ENCODE results near the gene TPGS1.
A peak's percentile ranks its signal among the peaks of the same experiment; 100 is the strongest.

TPGS1 gene

DNA sequence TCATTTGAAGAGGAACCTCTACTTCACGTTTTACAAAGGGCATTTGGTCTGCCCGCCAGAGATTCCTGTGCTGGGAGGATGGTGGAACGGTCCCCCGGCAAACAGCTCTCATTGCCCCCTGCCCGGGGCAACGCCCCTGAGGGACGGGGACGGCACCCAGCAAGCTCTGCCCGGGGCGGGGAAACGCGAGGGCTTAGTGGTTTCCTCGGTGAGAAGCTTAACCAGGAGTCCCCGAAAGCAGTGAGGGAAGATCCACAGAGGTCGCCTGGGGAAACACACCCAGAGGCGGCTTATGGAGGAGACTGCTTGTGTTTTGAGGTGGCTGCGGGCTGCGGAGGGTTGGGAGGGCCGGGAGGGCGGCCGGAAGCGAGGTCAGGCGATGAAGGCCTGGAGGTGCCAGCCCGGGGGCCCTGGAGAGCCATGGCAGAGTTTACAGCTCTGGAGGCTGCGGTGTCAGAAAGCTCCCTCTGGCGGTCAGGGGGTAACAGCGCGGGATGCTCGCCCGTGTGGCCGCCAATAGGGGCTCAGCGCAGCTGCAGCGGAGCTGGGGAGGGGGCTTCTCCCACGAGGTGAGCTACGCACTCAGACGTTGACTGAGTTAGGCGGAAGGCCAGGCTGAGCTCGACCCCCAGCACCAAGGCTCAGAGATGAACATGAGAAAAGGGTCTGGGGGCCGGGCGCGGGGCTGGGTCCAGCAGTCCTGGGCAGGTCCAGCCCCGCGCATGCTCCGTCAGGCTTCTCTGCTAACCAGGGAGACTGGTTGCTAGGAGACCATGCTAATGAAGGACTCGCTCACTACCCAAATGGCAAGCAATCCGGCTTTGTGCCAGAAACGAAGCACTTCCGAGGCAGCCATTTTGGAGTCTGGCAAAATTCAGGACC lies 652 bp upstream of the TPGS1 start:
- in situ Hi-C loops (cut with HindIII; ENCODE audit: low pct_unique_long_range_greater_than_20kb, low sequenced_read_pairs), result no loop called here
- TF ChIP-seq JUND (IDR thresholded peaks at IDR 0.05; ENCODE audit: low read depth), result no peak
- DNase-seq (ENCODE audit: low read depth in 1 of 2, low spot score in 1 of 2), result peak; percentile 98 to 99

DNA sequence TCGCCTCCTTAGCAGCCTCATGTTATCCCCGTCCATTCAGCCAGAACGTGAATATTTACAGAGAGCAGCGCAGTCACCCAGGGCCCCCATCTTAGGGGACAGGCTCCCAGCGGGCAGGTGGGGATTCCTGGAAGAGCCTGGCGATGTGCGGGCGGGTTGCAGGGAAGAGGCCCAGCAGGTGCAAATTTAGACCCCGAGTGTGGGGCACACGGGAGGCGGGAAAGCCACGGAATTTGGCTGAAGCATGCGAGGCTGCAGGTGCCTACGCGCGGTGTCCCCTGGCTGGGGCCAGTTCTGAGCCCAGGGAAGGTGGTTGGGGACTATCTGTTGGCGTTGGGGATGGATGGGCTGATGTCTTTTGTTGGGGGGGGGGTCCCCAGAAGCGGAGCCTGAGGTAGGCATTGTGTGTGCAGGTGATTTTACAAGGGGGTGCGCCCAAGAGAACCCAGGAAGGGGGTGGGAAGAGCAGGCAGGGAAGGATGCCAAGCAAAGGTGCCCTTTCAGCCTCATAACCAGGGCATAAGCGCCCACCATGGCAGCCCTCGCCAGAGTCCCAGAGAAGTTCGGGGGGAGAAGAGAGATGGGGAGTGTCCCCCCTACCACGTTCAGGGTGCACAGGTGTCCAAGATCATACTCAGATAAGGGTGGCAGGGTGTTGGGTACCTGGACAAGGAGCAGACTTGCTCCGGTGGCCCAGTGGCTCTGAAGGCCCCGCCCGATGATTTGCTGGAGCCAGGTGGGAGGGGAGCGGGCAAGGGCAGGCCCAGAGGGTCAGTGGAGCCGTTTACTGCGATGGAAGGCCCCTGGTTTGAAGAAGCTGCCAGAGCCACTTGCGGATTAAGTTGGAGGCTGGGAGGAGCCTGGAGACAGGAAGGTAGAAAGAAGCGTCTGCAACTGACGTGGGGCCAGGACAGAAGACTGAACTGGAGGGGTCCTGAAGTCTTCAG lies 1.2 kb downstream of the TPGS1 start:
- in situ Hi-C loops (cut with HindIII; ENCODE audit: low pct_unique_long_range_greater_than_20kb, low sequenced_read_pairs), result no loop called here
- no peak for TF ChIP-seq JUND (IDR thresholded peaks at IDR 0.05; ENCODE audit: low read depth)
- DNase-seq (ENCODE audit: low read depth in 1 of 2, low spot score in 1 of 2), result no peak

DNA sequence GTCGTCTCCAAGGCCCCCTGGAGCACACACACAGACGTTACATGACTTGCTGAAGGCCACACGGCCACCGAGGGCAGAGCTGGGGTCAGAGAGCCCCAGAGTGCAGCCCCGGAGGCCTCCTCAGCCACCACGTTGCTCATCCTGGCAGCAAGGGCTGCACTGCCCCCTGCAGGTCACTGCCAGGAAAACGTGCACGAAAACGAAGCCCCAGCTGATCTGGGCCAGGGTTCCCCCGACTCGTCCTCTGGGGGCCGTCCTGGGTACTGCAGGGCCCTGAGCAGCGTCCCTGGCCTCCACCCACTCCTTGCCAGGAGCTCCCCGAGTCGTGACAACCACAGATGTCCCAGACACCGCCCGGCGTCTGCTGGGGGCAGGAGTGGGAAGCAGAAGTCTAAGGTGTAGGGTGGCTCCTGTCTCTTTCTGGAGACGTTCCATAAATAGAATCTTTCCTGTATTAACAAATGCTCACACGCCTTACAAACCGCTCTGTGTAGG lies 3.4 kb downstream of the TPGS1 start:
- in situ Hi-C loops (cut with HindIII; ENCODE audit: low pct_unique_long_range_greater_than_20kb, low sequenced_read_pairs), result no loop called here
- DNase-seq (ENCODE audit: low read depth in 1 of 2, low spot score in 1 of 2), result peak in 1 of 2 experiments; percentile 76

DNA sequence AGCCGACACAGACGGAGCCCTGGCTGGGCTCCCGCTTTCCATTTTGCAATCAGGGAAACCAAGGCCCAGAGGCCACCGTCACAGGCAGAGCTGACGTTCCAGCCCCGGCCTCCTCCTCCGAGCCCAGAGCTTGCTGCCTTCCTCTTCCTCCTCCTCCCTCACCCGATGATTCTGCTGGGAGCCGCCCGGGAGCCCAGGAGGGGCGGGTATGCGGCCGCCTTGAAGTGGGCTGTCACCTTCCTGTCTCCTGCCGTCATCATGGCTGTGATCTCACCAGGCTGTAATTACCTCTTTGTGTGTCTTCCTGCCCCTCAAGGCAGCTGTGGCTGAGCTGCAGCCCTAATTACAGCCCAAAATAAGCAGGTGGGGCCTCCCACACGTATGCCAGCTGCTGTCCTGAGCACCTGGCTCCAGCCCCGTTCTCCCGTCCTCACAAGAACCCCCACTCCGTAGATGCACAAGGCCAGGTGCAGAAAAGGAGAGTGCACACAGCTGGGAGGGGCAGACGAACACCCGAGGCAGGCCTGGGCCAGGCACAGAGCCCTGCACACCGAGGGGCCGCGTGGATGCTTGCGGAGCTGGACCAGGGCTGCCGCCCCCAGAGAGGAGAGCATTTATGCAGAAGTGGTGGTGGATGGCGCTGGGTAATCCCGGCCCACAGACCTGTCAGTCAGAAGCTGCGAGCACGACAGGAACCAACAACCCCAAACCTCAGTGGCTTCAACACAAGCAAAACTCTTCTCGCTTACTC lies 4.0 kb downstream of the TPGS1 start:
- in situ Hi-C loops (cut with HindIII; ENCODE audit: low pct_unique_long_range_greater_than_20kb, low sequenced_read_pairs), result no loop called here
- TF ChIP-seq JUND (IDR thresholded peaks at IDR 0.05; ENCODE audit: low read depth), result no peak
- no peak for DNase-seq (ENCODE audit: low read depth in 1 of 2, low spot score in 1 of 2)

More for the DNA sequence above, 3.4 kb downstream of the TPGS1 start:
- TF ChIP-seq JUND (IDR thresholded peaks at IDR 0.05; ENCODE audit: low read depth), result no peak

DNA sequence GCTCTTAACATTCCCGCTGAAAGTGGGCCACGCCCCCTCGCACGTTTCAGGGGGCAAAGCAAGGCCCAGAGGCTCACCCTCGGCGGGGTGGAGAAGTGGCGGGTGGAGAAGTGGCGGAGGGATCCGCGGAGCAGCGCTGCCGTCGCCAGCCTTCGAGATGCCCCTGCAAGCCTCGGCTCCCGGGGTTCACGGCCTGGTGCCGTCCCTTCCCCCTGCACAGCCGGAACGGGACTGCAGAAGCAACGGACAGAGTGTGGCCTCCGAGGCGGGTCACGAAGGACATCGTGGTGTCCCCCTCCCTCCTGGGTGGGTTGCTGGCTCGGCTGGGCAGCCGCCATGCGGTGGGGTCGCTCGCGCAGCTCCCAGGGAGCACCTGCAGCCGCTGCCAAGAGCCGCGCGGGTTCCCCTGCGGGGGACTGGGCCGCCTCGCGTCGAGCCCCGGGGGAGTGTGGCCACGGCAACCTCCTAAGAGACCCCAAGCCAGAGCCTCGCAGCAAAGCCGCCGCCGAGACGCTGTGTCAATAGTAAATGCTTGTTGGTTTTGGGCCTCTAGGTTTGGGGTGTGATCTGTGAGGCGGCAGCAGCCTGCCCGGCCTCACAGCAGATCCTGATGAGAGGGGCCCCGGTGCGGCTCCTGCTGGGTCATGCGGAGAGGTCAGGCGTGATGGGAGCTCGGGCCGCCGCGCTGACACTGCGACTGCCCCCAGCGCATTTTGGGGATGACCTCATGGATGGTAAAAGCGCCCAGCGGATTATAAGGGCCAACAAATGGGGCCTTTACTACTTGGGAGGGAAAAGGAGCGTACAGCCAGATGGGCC lies 5.5 kb downstream of the TPGS1 start:
- TF ChIP-seq JUND (IDR thresholded peaks at IDR 0.05; ENCODE audit: low read depth), result no peak
- DNase-seq (ENCODE audit: low read depth in 1 of 2, low spot score in 1 of 2), result no peak
- in situ Hi-C loops (cut with HindIII; ENCODE audit: low pct_unique_long_range_greater_than_20kb, low sequenced_read_pairs), result no loop called here

DNA sequence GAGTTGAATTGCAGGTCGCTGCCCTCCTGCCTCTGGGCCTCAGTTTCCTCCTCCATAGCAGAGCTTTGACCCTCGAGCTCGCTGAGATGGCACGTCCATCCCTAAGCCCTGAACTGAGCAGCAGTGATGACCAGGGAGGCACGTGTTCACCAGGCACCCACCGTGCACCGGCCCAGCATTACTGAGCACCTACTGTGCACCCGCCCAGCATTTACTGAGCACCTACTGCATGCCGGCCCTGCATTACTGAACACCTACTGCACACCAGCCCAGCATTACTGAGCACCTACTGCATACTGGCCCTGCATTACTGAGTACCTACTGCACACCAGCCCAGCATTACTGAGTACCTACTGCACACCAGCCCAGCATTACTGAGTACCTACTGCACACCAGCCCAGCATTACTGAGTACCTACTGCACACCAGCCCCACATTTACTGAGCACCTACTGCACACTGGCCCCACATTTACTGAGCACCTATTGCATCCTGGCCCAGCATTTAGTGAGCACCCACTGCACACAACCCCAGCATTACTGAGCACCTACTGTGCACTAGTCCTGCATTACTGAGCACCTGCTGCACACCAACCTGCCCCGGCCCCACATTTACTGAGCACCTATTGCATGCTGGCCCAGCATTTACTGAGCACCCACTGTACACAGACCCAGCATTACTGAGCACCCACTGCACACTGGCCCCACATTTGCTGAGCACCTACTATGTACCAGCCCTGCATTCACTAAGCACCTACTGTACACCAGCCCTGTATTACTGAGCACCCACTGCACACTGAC lies 6.3 kb downstream of the TPGS1 start:
- TF ChIP-seq JUND (IDR thresholded peaks at IDR 0.05; ENCODE audit: low read depth), result no peak
- no peak for DNase-seq (ENCODE audit: low read depth in 1 of 2, low spot score in 1 of 2)
- in situ Hi-C loops (cut with HindIII; ENCODE audit: low pct_unique_long_range_greater_than_20kb, low sequenced_read_pairs), result no loop called here

DNA sequence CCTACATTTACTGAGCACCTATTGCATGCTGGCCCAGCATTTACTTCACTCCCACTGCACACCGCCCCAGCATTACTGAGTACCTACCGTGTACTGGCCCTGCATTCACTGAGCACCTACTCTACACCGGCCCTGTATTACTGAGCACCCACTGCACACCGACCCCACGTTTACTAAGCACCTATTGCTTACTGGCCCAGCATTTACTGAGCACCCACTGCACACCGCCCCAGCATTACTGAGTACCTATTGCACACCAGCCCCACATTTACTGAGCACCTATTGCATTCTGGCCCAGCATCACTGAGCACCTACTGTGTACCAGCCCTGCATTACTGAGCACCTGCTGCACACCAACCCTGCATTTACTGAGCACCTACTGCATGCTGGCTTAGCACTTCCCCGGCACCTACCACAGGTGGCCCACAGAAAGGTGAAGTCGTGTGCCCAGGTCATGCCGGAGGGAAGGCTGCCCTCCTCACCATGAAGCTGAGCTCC lies 6.9 kb downstream of the TPGS1 start:
- TF ChIP-seq JUND (IDR thresholded peaks at IDR 0.05; ENCODE audit: low read depth), result no peak
- DNase-seq (ENCODE audit: low read depth in 1 of 2, low spot score in 1 of 2), result no peak
- in situ Hi-C loops (cut with HindIII; ENCODE audit: low pct_unique_long_range_greater_than_20kb, low sequenced_read_pairs), result no loop called here

DNA sequence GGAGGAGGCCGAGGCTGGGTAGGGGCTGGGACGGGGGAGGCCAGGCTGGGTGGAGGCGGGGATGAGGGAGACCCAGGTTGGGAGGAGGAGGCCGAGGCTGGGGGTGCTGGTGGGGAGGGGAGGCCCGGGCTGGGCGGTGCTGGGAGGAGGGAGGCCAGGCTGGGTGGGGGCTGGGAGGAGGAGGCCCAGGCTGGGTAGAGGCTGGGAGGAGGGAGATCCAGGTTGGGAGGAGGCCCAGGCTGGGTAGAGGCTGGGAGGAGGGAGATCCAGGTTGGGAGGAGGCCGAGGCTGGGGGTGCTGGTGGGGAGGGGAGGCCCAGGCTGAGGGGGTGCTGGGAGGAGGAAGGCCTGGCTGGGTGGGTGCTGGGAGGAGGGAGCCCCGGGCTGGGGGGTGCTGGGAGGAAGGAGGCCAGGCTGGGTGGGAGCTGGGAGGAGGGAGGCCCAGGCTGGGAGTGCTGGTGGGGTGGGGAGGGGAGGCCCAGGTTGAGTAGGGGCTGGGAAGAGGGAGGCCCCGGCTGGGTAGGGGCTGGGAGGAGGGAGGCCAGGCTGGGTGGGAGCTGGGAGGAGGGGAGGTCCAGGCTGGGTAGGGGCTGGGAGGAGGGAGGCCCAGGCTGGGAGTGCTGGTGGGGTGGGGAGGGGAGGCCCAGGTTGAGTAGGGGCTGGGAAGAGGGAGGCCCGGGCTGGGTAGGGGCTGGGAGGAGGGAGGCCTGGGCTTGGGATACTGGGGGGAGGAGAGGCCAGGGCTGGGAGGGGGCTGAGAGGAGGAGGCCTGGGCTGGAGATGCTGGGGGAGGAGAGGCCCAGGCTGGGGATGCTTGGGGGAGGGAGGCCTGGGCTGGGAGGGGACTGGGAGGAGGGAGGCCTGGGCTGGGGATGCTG lies 10.7 kb downstream of the TPGS1 start:
- no peak for DNase-seq (ENCODE audit: low read depth in 1 of 2, low spot score in 1 of 2)
- in situ Hi-C loops (cut with HindIII; ENCODE audit: low pct_unique_long_range_greater_than_20kb, low sequenced_read_pairs), result no loop called here
- TF ChIP-seq JUND (IDR thresholded peaks at IDR 0.05; ENCODE audit: low read depth), result no peak

DNA sequence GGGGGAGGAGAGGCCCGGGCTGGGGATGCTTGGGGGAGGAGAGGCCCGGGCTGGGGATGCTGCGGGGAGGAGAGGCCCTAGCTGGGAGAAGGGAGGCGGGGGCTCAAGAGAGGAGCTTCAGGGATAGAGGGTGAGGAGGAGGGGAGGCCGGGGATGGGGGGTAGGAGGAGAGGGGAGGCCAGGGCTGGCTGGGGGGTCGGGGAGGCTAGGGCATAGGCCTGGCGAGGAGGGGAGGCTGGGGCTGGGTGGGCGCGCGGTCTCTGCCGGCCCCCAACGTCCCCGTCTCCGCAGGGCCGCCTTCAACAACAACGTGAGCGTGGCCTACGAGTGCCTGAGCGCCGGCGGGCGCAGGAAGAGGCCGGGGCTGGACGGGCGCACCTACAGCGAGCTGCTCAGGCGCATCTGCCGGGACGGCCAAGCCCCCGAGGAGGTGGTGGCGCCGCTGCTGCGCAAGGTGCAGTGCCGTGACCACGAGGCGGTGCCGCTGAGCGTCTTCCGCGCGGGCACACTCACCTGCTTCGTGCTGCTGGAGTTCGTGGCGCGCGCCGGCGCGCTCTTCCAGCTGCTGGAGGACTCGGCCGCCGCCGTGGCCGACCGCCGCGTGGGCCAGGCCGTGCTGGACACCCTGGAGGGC lies 11.4 kb downstream of the TPGS1 start:
- no peak for TF ChIP-seq JUND (IDR thresholded peaks at IDR 0.05; ENCODE audit: low read depth)
- in situ Hi-C loops (cut with HindIII; ENCODE audit: low pct_unique_long_range_greater_than_20kb, low sequenced_read_pairs), result no loop called here
- DNase-seq (ENCODE audit: low read depth in 1 of 2, low spot score in 1 of 2), result no peak

Measured in T47D (cell line).